HuH-7.5 (cell line): ENCODE measurements around the gene BOLA1.
A peak's percentile ranks its signal among the peaks of the same experiment; 100 is the strongest.
"Not testable (repeated sequence)": the region's sequence is repeated elsewhere in the genome, so short reads cannot be mapped to it uniquely, and the experiment has no call there.

Source experiments
- DNase-seq: peaks from one replicate; pipeline ENCODE4 v3.0.0; 2011; ENCODE audit warnings: low spot score

The BOLA1 gene

GRCh38 chr1:149931212-149931790 lies 31.9 kb downstream of the BOLA1 start:
- DNase-seq = no peak

- no peak for DNase-seq
Measured at GRCh38 chr1:149932474-149932873, 33.1 kb downstream of the BOLA1 start.

- no peak for DNase-seq
Measured at GRCh38 chr1:149933208-149933607, 33.8 kb downstream of the BOLA1 start.

- DNase-seq = no peak
Measured at GRCh38 chr1:149934356-149934755, 35.0 kb downstream of the BOLA1 start.

GRCh38 chr1:149936170-149936991 lies 37.0 kb downstream of the BOLA1 start, which contains the start of gene MTMR11:
Gene MTMR11 (minus strand): TSS chr1:149936879. CDS start chr1:149936647, 232 bp downstream.
- DNase-seq = no peak

- peak; percentile 37 for DNase-seq
Measured at GRCh38 chr1:149936992-149937705, 37.8 kb downstream of the BOLA1 start.

GRCh38 chr1:149937759-149938158 lies 38.4 kb downstream of the BOLA1 start:
- DNase-seq = no peak

GRCh38 chr1:149938668-149939003 lies 39.3 kb downstream of the BOLA1 start:
- DNase-seq = not testable (repeated sequence)

GRCh38 chr1:149940427-149940826 lies 41.1 kb downstream of the BOLA1 start:
- DNase-seq = no peak

GRCh38 chr1:149942207-149942606 lies 42.8 kb downstream of the BOLA1 start:
- peak; percentile 39 for DNase-seq

- no peak for DNase-seq
Measured at GRCh38 chr1:149942885-149943284, 43.5 kb downstream of the BOLA1 start.

- no peak for DNase-seq
Measured at GRCh38 chr1:149945206-149945605, 45.8 kb downstream of the BOLA1 start.

- DNase-seq = no peak
Measured at GRCh38 chr1:149949911-149950310, 50.5 kb downstream of the BOLA1 start.
